Coronary artery (tissue), 2 donors: ENCODE measurements around the gene RNPEP.
"Not testable (repeated sequence)": the region's sequence is repeated elsewhere in the genome, so short reads cannot be mapped to it uniquely, and the experiment has no call there.

Source experiments
- DNase-seq: peaks from one replicate; pipeline ENCODE4 v3.0.0-alpha.2; 2017; ENCODE audit warnings: low spot score
- H3K27ac ChIP-seq, 2 donors: fragments of 200-600 bp; sonication (generic); one replicate each; pipeline ENCODE4 v1.5.1; 2016 to 2019
- H3K4me3 ChIP-seq: fragments of 200-600 bp; sonication (generic); 2 replicates; pipeline ENCODE4 v1.5.1; 2016; ENCODE audit warnings: mild to moderate bottlenecking, moderate library complexity
- TF ChIP-seq, protein P1 (sequence below): fragments of 200-600 bp; sonication (generic); IDR thresholded peaks from one replicate; pipeline ENCODE4 v1.5.1; 2019; ENCODE audit warnings: antibody characterized with exemption

RNPEP gene

DNA sequence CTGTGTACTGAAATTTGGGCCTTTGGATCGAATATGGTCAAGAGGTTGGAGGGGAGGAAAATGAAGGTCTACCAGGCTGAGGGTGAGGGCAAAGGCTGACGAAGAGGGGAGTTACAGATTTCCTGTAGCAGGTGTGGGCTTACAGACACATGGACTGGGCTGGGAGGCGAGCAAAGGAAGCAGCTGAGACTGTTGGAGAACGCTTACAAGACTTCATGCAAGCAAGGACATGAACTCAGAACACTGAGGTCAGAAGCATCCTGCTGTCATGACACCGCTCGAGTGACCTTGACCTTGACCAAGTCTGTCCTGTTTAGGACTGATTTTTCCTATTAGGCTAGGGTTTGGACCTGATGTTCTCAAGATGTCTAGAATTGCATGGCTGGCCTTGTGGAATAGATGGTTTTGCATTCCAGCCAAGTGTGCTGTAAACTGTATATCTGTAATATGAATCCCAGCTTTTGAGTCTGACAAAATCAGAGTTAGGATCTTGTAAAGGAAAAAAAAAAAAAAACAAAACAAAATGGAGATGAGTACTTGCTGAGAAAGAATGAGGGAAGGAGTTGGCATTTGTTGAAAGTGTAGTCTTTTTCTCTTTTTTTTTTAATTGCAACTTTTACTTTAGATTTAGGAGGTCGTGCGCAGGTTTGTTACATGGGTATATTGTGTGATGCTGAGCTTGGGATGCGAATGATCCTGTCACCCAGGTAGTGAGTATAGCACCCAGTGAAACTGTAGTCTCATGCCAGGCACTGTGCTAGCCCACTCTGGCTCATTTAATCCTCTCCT, 33.8 kb downstream of the RNPEP start:
- H3K27ac ChIP-seq: no peak overlapping the region
- no peak overlapping the region for H3K4me3 ChIP-seq
- TF ChIP-seq, protein P1, sequence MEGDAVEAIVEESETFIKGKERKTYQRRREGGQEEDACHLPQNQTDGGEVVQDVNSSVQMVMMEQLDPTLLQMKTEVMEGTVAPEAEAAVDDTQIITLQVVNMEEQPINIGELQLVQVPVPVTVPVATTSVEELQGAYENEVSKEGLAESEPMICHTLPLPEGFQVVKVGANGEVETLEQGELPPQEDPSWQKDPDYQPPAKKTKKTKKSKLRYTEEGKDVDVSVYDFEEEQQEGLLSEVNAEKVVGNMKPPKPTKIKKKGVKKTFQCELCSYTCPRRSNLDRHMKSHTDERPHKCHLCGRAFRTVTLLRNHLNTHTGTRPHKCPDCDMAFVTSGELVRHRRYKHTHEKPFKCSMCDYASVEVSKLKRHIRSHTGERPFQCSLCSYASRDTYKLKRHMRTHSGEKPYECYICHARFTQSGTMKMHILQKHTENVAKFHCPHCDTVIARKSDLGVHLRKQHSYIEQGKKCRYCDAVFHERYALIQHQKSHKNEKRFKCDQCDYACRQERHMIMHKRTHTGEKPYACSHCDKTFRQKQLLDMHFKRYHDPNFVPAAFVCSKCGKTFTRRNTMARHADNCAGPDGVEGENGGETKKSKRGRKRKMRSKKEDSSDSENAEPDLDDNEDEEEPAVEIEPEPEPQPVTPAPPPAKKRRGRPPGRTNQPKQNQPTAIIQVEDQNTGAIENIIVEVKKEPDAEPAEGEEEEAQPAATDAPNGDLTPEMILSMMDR: no peak
- no peak for DNase-seq

DNA sequence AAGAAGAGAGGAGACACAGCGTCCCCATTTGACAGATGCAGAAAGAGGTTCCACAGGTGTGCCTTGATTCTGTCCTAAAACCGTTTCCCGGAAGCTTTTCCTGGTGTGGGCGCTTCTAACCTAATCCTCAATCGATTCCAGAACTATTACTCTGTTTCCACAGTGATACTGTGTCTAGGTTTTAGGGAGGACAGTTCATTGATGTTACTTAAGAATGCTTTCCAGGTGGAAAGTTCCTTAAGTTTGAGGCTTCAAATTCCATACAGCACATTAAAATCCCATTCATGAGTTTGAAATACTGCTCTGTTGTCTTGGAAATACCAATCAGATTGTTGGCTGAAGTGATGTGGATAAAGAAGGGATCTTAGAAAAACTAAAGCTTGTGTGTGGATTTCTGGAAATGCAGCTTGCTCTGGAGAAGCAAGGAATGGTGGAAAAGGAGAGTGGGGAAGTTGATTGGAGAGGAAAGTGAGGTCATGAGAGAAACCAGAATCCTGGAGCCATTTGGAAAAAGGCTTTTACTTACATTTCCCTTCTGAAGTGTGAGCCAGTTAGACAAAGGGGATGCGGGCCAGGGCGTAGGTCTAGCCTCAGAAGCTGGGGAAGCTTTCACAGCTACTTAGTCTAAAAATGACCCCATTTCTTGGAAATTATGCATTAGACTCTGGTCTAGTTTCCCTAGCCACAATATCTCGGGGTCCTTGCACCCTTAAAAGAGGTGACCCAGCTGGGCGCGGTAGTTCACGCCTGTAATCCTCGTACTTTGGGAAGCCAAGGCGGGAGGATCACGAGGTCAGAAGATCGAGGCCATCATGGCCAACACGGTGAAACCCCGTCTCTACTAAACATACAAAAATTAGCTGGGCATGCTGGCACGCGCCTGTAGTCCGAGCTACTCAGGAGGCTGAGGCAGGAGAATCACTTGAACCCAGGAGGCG, 34.6 kb downstream of the RNPEP start:
- TF ChIP-seq, protein P1: no peak
- Histone ChIP-seq H3K4me3 (no peak overlapping the region), H3K27ac (no peak overlapping the region)
- DNase-seq: no peak

DNA sequence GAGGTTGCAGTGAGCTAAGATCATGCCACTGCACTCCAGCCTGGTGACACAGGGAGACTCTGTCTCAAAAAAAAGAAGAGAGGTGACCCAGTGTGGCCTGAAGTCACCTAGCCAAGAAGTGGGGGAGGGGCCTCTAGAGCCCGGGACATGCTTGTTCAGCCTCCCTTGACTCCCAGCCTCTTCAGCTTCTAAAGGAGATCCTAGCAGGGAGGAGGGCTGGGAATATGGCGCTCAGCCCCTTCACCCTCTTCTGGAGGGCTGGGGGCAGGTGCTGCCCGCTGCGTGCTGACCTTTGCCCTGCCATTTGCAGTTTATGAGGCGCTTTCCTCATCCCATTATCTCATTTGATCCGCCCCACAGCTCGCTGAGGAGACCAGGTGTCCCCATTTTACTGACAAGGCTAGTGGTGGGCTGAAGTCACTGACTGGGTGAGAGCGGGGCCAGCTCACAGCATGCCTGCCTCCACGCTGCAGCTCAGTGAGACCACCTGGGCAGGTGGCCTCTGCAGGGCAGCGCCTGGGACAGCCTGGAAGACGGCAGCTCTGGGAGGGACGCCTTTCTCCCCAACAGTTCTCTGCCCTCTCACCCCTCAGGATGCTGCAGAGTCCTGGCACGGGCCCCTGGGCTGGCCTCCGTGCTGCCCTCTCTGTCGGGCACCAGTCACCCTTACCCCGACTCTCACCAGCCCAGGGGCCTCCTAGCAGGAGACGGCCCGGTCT, 35.5 kb downstream of the RNPEP start:
- H3K27ac ChIP-seq: no peak overlapping the region
- TF ChIP-seq, protein P1: no peak
- H3K4me3 ChIP-seq: no peak overlapping the region
- DNase-seq: no peak

DNA sequence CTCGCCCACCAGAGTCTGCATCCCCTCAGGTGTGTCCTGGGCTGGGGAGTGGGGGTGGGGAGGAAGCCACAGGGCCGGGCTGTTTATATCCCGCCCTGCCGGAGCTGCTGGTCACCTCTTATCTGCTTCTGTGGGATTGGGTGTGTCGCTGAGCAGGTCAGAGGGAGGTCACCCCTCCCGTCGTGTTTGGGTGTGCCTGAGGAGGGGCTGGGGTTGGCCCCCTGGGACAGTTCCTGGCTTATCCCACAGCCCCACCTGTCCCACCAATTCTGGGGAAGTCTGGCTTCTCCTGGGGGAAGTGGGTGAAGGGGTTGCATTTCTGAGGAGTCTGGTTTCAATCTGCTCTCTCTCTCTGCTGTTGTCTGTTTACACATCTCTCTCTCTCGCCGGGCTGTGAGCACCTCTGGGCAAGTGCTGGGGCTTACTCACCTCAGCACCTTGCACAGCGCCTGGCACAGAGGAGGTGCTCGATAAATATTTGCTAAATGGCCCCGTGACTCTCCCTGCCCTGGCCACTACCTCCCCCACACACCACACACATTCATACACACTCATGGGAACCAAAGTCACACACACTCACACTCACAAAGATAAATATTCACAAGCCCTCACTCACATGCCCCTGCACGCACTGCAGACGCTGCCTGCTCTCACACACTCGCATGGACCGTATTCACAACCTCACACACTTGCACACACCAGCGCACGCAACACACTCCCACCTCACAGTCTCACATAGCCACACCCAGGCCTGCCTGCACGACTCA, 36.2 kb downstream of the RNPEP start:
- H3K4me3 ChIP-seq: no peak overlapping the region
- no peak for DNase-seq
- TF ChIP-seq, protein P1: no peak
- no peak overlapping the region for H3K27ac ChIP-seq

DNA sequence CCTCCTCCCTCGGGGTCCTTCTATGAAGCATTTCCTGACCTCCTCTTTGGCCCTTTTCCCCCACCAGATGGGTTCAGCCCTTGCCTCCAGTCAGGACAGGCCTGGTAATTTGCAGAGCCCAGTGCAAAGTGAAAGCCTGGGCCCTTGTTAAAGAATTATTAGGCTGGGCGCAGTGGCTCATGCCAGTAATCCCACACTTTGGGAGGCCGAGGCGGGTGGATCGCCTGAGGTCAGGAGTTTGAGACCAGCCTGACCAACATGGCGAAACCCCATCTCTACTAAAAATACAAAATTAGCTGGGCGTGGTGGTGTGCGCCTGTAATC, 36.7 kb downstream of the RNPEP start:
- H3K27ac ChIP-seq, H3K4me3 ChIP-seq, DNase-seq: not testable (repeated sequence)

DNA sequence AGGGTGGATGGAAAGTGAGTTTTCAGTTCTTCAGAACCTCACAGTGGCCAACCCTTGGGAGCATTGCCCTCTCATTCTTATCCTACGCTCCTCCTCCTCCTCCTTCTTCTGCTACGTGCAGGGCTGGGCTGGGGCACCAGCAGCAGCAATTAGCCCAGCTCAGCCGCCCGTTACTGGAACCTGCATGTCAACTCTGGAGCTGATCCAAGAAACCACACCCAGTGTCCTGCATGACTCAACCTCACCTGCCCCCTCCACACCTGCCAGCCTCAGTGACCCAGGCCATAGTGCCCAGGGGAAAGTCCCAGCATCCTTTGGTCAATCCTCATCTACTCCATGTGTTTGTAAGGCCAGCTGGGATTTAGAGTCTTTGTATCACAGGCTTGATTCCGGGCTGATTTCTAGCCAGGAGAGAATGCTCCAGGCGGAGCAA, 40.6 kb downstream of the RNPEP start:
- TF ChIP-seq, protein P1: no peak
- DNase-seq: no peak
- H3K27ac ChIP-seq: no peak overlapping the region
- H3K4me3 ChIP-seq: no peak overlapping the region
